HEK293T (cell line): ENCODE results near the gene ATG7.

Experiments used
- BHLHE40 ChIP-seq: fragments of 450-650 bp; IDR thresholded peaks from 2 replicates; pipeline ENCODE4 v1.6.1; 2016; ENCODE audit warnings: mild to moderate bottlenecking, moderate library complexity, borderline replicate concordance
- FOXK2 ChIP-seq: fragments of 450-650 bp; IDR thresholded peaks from 2 replicates; pipeline ENCODE4 v1.6.1; 2016; ENCODE audit warnings: mild to moderate bottlenecking
- FOXM1 ChIP-seq: fragments of 450-650 bp; IDR thresholded peaks from 2 replicates; pipeline ENCODE4 v1.6.1; 2017; ENCODE audit warnings: mild to moderate bottlenecking, borderline replicate concordance
- NFRKB ChIP-seq: fragments of 450-650 bp; IDR thresholded peaks from 2 replicates; pipeline ENCODE4 v1.6.1; 2016; ENCODE audit warnings: mild to moderate bottlenecking, moderate library complexity
- SP1 ChIP-seq: fragments of 450-650 bp; IDR thresholded peaks from 2 replicates; pipeline ENCODE4 v1.6.1; 2017
- ZNF384 ChIP-seq: fragments of 450-650 bp; IDR thresholded peaks from 2 replicates; pipeline ENCODE4 v1.6.1; 2016

DNA sequence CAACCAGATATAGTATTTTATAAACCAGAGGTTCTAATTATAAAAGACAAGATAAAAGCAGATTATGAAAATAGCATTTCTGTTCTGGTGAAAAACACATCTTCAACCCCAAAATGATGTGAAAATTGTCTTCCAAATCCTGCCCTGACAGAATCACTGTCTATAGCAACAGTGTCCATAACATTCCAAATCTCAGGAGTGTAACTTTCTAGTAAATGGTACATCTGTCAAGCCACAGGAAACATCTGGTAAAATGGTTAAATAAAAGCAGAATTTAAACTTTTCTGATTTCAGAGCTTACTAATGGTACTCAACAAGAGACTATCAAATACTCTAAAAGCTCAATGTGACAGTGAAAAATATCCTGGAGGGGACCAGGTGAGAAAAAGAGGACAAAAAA, 311.0 kb downstream of the ATG7 start:
- TF ChIP-seq SP1 (no peak), BHLHE40 (no peak), FOXM1 (no peak), NFRKB (no peak), ZNF384 (no peak), FOXK2 (no peak)
